GM18861 (cell line): Measurements from ENCODE around the gene STS.

Experiments used
- ATAC-seq: cut with Tn5 transposase; IDR thresholded peaks from one replicate; pipeline ENCODE4 v1.9.1; 2021; ENCODE audit not compliant: unreplicated experiment

The STS gene

DNA sequence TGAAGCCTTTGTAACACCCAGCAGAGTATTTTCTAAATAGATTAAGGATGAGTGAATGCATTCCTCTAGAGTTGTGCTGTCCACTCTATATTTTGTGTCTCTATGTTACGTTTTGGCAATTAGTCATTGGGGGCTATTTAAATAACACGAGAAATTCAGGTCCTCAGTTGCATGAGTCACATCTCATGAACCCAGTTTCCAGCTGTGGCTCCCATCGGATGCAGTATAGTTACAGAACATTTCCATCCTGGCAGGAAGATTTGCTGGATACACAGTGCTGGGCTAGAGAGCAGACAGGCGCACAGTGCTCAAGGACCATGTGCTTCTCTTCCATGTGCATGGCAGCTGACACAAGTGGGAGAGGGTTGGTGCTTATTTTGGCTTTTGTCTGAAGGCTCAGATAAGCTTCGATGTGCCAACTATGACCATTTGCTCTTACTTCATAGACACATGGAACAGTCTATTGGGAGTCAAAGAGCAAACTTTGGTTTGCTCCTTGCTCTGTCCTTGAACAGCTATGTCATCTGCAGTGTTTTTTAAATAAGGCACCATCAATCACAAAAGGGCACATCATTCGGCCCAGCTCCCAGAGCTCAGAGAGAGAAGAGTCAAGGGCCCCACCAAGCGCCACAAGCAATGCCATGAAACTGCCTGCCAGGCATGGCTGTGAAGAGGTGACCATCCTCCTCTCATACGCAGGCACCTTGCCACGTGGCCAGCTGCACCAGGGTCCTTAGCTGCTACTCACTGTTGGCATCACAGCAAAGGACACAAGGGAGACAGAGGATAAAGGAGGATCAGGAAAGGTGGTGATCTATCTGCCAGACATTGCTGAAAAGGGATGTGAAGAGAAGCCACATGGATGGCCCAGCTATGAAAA is 8.1 kb upstream of the STS start:
- no peak for ATAC-seq

DNA sequence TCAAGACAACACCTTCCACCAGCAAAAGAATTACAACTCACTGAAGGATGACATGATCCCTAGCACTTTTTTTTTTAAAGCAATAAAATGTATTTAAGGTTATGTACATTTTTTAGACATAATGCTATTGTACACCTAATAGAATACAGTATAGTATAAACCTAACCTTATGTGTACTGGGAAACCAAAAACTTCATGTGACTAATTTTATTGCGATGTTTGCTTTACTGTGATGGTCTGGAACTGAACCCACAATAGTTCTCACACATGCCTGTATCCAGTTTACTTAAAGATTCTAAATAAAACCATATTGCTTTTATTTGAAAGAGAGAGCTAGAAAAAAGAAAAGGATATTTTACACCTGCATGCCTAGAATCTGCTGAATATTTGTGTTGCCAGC is 4.4 kb upstream of the STS start:
- no peak for ATAC-seq

DNA sequence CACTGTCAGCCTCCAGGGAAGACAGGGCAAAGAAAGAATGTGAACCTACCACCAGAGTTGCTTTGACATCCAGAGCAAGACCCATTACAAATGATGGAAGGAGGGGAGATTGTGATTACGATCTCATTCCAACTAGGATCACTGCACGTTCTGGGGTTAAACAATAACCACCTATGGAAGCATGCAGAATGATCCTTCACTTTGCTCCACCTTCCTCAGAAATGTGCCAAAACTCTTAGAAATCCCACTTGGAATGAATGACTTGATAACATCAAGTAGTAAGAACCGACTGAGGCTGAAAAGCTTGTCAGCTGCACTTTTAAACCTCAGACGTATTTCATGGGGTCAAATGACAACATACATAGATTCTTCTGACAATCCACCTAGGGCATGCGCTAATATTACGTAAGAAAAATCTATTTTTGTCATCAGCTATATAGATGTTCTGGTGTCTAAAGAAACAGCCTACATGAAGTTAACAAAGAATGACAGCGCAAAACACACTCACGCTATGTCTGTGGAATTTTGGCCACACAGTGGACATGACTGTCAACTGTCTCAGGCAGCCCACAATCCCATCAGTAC is 3.5 kb upstream of the STS start:
- no peak for ATAC-seq

DNA sequence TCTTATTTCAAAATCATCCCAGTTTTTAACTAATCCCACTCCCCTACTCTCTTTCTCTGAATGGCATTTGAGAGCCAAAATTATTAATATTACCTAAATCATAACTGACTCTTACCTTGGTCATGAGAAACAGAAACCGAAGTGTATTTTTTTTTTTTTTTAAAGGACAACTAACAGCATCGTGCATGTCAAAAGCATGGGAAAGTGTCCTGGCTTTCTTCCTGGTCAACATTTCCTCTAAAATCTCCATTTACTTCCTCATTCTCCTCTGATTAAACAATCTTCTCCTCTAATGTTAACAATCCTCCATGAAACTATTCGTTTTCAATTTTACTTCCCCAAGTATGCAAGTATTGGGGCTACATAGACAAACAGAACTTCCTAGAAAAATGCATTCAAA is 2.1 kb upstream of the STS start:
- ATAC-seq = no peak

DNA sequence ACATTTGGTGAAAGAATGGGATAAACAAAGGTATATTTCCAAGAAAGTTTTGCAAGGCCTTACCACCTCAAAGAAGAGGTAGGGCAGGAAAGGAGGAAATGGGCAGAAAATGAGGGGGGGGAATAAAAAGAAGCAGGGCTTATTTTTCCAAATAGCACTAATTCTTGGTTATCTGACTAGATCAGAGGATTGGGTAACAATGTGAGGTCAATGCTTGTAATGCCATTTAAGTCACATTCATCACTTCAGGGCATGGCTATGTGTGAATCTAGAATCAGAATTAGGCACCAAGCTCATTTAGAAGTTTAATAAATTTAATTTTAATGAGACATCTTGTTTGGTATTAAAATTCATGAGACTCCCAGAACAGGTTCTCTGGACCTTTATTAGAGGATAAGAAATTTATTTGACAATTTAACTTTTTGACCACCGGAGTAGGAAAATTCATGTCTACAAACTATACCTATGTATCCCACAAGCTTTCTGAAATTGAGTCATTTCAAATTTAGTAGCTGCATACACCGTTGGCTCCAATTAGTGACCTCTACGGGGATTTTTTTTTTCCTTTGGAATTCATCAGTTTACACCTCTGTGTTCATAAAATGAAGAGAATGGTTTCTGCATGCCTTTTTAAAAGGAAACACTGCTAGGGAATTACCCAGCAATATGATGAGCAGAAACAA is 1.4 kb upstream of the STS start:
- ATAC-seq = no peak

DNA sequence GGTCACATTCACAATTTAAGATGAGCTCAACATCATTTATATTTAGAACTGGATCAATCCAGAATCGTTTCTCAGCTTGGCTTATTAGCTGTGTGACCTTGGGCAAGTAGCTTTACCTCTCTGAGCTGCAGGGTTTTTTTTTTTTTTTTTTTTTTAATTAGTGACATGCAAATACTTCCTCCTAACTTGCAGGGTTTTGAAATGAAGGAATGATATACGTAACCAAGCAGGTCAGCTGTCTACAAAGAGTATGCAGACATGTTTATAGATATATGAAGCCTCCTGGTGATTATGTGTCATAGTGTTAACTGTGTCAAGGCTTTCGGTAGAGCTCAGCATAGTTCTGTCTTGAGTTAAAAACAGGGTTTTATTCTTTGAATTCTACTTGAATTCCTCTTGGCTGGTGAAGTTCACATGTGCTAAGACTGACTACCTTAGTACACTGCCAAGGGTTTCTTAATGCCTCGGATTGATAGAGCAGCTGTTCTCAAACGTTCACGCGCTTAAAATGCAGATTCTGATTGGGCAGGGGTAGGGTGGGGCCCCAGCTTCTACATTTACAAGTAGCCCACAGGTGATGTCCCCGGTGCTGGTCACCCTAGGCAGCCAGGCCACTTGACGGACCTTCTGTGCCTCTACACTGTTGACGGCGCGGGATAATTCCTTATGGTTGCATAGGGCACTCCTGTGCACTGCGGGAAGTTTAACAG is 654 bp upstream of the STS start:
- ATAC-seq = no peak

DNA sequence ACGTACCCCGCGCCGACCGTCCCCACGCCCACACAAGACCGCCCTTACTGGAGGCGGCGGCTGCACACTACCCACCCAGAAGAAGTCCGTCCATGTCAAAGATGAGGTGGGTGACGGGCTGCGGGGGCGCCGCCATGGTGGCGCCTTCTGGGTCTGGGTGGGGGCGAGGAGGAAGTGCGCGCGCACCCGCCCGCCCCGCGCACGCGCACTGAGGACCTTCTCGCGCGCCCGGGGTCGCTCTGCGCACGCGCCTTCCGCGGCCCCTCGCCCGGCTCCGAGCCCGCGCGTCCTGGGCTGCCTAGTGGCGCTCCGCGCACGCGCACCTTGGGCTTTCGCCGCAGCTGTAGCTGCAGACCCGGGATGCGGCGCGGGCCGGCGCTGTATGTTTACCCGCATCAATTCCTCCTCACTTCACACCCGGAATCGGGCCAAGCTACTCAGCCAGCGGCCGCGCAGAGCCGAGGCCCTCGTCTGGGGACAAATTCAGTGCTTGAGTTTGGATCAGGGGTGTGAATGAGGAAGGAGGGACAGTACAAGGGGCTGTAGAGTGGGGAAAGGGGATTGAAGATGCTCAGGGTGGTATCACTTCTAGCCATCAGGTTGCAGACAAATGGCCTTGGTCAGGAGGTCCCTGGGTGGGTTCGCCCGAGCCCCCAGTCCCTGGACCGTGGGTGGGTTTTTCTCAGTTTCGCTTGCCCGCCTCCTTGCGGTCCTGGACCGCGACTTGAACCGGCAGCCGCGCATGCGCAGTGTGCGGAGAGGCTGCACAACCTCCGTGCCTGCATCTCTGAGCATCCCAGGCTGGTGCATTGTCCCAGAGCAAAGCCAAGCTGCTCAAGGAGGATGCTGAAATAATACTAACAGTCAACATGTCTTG is 704 bp downstream of the STS start, which contains the start of gene PUDP:
TSS of gene PUDP (minus strand) at position 176 of the 877 bp plus-strand sequence. CDS start at position 136, 40 bp downstream.
- peak; percentile 72 for ATAC-seq

DNA sequence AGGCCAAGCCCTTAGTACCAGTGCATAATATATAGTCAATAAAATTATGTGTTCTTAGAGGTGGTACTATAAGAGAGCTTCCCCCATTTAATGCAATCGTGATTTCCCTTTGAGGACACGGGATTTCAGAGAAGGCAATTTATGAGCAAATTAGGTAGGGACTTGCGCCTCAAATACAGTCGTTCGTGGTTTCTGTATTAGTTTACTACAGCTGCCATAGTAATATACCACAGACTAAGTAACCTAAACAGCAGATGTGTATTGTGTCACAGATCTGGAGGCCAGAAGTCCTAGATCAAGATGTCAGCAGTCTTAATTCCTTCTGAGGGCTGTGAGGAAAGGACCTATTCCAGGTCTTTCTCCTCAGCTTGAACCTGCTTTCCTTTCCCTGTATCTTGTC is 1.9 kb downstream of the STS start:
- peak; percentile 17 for ATAC-seq

DNA sequence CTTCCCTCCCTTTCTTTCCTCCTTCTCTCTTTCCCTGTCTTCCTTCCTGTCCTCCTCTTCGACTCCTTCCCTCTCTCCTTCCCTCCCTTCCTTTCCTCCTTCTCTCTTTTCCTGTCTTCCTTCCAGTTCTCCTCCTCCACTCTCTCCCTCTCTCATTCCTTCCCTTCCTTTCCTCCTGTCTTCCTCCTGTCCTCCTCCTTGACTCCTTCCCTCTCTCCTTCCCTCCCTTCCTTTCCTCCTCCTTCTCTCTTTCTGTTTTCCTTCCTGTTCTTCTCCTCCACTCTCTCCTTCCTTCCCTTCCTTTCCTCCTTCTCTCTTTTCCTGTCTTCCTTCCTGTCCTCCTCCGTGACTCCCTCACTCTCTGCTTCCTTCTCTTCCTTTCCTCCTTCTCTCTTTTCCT is 5.7 kb downstream of the STS start:
- ATAC-seq = no peak

DNA sequence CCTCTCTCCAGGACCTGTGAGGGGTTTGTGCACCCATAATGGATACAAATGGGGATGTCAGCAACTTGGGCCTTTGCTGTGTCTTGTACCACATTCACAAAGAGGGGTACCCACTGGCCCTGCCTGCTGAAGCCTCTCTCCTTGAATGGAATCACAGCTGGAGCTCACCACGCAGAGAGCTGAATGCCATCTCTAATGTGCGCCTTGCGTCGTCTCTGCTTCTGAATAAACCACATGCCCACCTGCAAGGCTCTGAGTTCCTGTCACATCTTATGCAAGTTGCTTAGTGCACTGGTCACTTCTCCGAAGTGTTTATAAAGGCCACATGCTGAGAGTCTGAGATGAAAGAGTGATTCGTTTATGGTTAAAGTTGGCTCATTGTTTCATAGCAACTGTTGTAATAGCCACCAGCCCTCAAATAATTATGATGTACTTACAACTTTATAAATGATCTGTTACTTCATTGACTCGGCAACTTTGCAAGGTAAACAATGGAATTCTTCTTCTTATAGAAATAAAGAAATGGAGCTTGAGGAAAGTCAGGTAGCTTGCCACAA is 6.6 kb downstream of the STS start:
- ATAC-seq = no peak

DNA sequence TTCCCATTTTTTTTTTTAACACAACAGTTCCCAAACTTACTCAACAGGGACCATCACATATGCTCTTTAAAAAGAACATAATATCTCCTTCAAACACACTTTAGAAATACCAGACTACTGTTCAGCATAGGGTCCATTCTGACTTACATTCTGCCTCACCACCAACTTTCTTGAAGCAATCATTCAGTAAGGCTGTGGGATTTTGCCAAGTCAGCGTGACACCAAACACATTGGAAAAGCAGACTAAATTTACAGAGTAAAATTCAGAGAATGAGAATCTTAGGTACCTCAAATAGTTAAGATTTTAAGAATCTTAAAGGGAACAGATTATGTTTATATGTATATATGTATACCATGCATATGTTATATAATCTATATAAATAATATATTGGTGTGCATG is 7.7 kb downstream of the STS start:
- no peak for ATAC-seq

DNA sequence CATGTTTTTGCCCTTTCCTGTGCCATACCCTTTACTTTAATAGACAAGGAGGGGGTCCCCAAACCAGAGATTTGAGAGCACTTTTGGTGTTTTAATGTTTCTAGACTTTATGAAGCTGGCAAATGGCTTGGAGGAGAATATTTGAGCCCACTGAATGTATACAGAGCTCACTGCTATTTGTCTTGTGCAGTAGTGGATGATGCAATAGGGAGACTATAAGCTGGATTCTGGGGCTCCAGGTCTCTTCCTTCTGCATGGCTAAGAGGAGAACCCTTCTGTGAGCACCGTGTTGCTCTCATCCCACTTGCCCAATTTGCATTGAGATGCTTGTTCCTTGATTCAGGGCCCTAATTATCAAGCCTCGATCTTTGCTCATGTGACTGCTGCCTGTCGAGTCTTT is 9.4 kb downstream of the STS start:
- ATAC-seq = no peak

DNA sequence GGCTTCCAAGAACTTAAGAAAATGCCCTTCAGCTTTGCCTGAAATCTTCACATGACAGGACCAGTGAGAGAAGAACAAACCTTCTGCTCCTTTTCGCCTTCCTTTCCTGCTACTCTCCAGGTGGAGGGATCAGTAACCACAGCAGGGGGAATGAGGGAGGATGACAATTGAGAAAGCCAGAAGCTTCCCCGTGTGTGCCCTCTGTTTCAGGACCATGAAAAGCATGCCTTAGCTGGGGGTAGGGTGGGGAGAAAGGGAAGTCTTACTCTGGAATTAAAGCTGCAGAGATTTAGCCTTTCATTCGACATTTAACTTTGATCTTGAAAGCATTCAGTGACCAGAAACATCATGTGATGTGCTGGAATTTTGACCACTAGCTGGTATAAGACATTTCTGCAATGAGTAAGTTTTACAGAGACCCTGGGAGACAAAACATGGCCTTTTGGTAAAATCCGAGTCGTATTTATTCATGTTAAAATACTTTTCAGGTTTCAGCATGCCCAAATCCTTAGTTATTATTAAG is 11.0 kb downstream of the STS start:
- ATAC-seq = no peak

DNA sequence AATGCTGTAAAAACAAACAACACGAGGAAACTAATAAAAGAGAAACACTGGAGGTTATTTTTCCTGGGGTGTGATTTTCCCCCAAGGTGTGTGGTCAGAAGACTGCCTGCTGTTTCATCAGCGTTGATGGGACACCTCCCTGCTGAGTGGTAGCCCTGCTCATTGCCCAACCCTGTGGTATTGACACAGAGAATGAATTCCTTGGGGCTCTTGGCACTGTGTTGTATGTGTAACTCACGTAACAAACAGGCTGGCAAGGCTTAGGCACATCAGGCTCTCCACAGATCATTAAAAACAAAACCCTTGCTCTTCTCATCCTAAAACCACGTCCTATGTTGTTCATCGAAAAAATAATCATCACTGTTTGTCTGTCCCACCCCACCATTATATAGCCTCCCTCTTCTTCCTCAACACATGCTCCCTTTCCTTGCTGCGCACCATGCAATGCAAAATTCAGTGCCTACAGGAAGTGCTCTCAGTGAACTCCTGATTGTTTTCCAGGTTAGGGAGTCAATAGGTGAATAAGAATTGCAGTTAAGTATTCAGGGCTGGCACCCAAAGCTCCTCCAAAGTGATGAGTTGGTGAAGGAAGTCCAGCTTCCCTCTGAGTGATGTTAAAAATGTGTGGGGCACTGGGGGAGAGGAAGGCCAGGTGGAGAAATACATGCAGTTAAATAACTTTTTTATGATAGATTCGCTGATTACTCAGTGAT is 11.8 kb downstream of the STS start:
- ATAC-seq = no peak

DNA sequence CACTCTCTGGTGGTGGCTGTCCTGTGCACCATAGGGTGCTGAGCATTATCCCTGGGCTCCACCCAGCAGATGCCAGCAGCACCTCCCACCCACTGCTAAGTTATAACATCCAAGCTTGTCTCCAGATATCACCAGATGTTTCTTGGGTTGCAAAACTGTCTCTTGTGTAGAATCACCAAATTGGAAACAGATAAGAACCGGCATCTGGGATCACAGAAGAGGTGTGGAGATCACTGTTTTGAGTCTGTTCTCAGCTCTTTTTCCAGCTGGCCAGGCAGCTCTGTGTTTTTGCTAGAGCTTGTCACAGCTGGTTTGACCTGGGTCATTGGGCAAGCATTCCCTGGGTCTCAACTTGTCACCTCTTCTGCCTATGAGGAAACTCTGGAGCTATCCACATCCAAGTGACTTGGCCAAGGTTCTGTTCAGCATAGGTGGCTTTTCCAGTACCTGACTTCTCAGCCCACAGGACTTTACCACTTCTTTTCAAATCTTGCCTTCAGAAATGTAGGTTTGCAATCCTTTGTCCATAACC is 15.7 kb downstream of the STS start:
- no peak for ATAC-seq

DNA sequence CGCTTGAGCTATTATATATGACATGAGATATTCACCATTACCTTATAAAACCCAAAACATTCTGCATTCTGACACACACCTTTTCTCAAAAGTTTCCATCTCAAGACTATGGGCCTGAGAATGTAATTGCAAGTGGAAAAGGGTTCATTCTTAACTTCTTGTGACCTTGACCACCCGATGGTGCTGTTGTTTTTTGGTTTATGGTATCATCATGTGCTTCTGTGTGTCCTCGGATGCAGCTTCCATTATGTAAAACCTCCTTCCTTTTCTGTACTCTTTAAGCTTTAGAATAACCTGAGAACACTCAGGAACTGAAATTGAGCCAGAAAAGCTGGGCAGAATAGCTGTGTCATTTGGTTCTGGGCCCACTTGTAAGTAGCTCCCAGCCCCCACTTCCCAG is 16.7 kb downstream of the STS start:
- no peak for ATAC-seq

DNA sequence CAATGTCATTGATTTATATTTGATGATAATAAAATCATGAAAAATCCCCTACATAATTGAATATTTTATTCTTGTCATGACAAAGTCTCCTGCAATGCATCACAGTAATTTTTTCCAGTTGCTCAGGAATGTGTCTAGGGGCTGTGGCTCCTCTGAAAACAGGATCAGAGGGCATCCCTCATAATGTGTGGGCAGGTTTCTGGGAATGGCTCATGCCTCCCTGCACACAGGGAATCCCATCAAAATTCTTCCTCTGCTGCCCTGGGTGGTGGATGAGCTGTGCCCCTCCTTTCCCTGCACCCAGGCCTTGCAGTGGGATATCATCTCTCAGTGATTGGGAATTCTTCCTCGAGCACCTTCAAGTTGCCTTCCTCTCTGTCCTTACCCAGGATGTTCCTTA is 20.9 kb downstream of the STS start:
- no peak for ATAC-seq

DNA sequence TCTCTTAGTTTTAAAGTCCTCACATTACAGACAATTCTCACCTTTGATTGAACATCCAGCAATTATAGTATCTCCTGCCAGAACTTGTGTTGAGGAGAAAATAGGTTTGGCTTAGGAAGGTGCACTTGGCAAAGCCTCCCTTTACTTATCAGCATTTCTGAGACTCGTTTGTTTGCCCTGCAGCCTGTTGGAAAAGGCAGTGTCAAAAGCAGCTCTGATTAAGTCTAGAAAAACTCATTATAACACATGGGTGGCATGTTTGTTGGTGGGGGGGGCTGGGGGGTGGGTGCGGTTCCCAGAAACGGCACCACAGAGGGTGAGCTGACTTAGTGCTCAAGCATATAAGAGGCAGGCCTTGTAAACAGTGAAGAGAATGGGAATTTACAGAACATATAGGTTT is 22.1 kb downstream of the STS start:
- no peak for ATAC-seq

DNA sequence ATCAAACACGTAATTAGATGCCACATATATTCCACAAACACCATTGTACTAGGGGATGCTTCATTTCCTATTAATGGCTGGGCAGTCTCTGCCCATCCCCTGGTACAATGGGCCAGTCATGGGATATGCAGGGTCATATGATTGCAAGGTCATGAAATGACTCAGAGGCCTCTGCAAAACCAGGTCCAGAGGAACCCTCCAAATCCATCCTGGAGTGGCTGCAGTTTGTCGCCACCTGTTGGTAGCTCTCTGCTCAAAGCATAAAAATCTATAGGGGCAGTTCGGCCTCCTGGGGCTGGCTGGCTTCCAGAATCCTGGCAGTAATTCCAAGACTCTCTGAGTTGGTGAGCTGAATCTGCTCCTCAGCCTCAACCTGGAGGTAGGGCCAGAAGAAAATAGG is 23.4 kb downstream of the STS start:
- no peak for ATAC-seq
